Cerebellar cortex (tissue), 1 donor: ENCODE data around the gene MYADML2.
A peak's percentile ranks its signal among the peaks of the same experiment; 100 is the strongest.

Experiments
- DNase-seq: peaks from one replicate; pipeline ENCODE4 v3.0.0-alpha.2; 2015; ENCODE audit warnings: low spot score

Gene MYADML2

DNA sequence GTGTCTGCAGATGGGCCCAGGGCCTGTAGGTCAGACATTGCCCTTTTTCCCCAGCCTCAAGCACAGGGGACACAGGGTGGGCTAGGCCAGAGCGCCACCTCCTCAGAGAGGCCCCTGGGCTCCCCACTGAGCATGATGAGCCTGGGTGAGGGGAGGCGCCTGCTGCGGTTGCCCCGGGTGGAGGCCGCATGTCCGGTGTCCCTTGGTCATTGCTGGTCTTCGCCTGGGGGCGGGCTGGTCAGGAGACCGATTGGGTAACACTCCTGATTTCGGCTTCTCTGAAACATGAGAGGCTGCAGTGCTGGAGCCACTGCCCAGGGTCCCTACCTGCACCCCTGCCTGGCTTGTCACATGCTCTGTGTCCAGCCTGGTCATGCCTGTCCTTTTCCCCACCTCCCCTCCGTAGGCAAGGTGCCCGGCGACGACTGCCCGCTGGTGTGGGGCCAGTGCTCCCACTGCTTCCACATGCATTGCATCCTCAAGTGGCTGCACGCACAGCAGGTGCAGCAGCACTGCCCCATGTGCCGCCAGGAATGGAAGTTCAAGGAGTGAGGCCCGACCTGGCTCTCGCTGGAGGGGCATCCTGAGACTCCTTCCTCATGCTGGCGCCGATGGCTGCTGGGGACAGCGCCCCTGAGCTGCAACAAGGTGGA, 47.4 kb downstream of the MYADML2 start:
- no peak for DNase-seq

GRCh38 chr17:81898885-81899284, 48.1 kb downstream of the MYADML2 start:
- DNase-seq, result no peak

DNA sequence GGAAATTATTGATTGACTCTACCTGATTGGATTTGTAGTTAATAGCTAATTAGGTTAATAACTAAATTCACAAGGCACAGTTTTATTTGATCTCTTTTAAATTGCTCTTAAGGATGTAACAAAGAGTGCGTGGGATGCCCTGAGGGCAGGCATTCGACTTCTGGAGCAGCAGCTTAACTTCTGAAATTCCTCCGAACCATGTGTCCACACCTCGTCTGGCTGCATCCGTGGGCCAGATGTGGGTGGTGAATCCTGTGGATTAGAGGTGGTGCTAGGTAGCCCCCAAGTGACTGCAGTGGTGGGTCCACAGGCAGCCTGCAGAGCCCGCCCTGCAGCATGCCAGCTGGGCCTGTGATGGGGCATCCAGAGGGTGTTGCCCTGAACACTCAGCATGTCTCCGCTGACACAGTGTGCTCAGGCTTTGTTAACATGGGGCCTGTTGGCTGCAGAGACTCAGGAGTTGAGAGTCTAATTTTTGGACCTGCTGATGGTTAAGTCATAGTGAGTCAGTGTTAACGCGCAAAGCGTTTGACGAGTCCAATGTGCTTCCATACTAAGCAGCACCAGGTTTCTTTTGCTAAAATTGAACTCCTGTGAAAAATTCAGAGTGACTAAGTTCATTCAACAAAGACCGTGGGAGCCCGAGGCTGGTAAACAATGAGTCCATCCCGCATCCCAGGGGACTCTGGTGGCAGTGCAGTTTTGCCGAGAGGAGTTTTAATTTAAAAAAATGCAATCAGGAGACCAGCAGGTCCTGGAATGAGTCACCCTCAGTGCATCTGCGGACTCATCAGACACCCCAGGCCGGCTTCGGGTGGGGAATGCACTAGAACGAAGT, 48.8 kb downstream of the MYADML2 start:
- DNase-seq, result peak; percentile 49

GRCh38 chr17:81895400-81895799, 51.6 kb downstream of the MYADML2 start:
- DNase-seq, result no peak

- no peak for DNase-seq
These were observed 55.8 kb downstream of the MYADML2 start for GRCh38 chr17:81891303-81891552.

DNA sequence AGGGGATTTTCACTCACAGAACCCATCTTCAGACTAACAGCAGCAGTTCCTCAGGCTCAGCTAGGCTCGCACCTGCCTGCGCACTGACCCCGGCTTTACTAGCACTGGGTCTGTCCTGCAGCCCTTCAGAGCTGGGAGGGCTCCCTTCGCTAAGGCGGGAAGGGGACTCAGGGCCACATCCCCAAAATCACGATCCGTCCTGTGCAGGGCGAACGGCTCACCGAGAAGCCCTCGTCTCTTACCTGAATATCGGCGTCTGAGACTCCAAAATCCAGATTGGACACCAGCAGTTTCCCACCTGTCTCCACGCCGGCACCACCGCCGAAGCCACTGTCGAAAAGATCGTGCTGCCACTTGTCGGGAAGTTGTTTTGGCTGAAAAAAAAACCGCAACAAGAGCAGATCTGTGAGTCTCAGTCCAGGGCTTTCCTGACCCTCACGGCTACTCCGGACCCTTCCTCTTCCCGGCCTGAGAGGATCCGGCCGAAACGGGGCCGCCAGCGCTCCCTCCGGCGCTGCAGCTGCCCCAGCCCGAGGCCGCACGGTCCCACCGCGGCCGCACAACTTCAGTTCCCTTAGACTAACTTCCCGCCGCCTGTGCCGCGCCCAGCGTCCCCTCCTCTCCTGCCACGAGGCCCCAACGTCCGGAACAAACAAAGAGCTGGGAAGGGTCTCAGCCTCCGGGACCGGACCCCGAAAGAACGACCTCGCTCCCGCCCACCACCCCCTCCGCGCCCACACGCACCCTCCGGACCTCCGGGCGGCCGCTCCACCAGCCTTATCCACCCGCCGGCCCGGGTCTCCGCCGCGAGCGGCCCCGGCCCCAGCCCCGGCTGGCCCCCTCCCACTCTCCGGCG, 56.4 kb downstream of the MYADML2 start:
- DNase-seq, result no peak
